IMR-90 (cell line): ENCODE results near the gene TEDC2. TPM values are rescaled to one million over a fixed set of nuclear protein-coding genes. Genes with fewer than 3 reads are reported as not detected.

Experiments
- ATAC-seq: fragments of 200-7000 bp; cut with Tn5 transposase; 2 replicates; pipeline ENCODE4 v1.9.1; 2020; ENCODE audit warnings: low read depth, mild to moderate bottlenecking, moderate library complexity
- BruUV-seq: library from RNA; stranded (reverse); fragments of 400-500 nt; replicated peaks from 2 replicates; lab custom pipeline; 2021; lab: Mats Ljungman, UMichigan
- CTCF ChIA-PET: fragments of 300-600 bp; formaldehyde crosslinking; extraction: SDS; loops from one replicate; lab custom pipeline; 2021; ENCODE audit warnings: antibody characterized with exemption; lab: Yijun Ruan, JAX
- POLR2A ChIA-PET: fragments of 300-600 bp; sonication (Branson Sonifier 250); formaldehyde crosslinking; loops from one replicate; lab custom pipeline; 2022; ENCODE audit warnings: antibody characterized with exemption; ENCODE audit not compliant: unreplicated experiment; lab: Charles Lee
- DNase-seq: peaks from one replicate; pipeline ENCODE4 v3.0.0; 2013
- H2AFZ ChIP-seq: replicated peaks from 2 replicates; pipeline ENCODE3; 2013; ENCODE audit warnings: low read length, mild to moderate bottlenecking; ENCODE audit not compliant: poor library complexity
- H2AK5ac ChIP-seq: 2 replicates; pipeline ENCODE4 v1.6.1; 2013; ENCODE audit warnings: low read depth, low read length, inconsistent platforms
- H2AK9ac ChIP-seq: replicated peaks from 2 replicates; pipeline ENCODE3; 2013; ENCODE audit warnings: mild to moderate bottlenecking, low read depth, low read length, moderate library complexity; ENCODE audit not compliant: poor library complexity
- H2BK120ac ChIP-seq: 2 replicates; pipeline ENCODE4 v1.6.1; 2013; ENCODE audit warnings: low read depth, low read length, inconsistent platforms
- H2BK15ac ChIP-seq: 3 replicates; pipeline ENCODE4 v1.6.1; 2013; ENCODE audit warnings: low read depth, low read length, inconsistent platforms
- H2BK20ac ChIP-seq: 2 replicates; pipeline ENCODE4 v1.6.1; 2013; ENCODE audit warnings: low read depth, mild to moderate bottlenecking, inconsistent platforms, low read length, moderate library complexity
- H2BK5ac ChIP-seq: 2 replicates; pipeline ENCODE4 v1.6.1; 2013; ENCODE audit warnings: mild to moderate bottlenecking, low read depth, low read length, inconsistent platforms; ENCODE audit not compliant: poor library complexity, severe bottlenecking
- H3K14ac ChIP-seq: replicated peaks from 2 replicates; pipeline ENCODE4 v1.6.1; 2013; ENCODE audit warnings: low read depth, low read length, inconsistent platforms
- H3K18ac ChIP-seq: 2 replicates; pipeline ENCODE4 v1.6.1; 2013; ENCODE audit warnings: low read depth, low read length, control low read depth
- H3K23ac ChIP-seq: 2 replicates; pipeline ENCODE4 v1.6.1; 2013; ENCODE audit warnings: low read depth, low read length, inconsistent platforms
- H3K27ac ChIP-seq: 2 replicates; pipeline ENCODE4 v1.5.1; 2013; ENCODE audit warnings: mild to moderate bottlenecking, control low read depth, low read length; ENCODE audit not compliant: insufficient read depth
- H3K27me3 ChIP-seq: 2 replicates; pipeline ENCODE4 v1.6.1; 2013; ENCODE audit warnings: low read length; ENCODE audit not compliant: control insufficient read depth, insufficient read depth
- H3K36me3 ChIP-seq: 2 replicates; pipeline ENCODE4 v1.6.1; 2013; ENCODE audit warnings: low read length, mixed read lengths; ENCODE audit not compliant: control insufficient read depth, insufficient read depth
- H3K4ac ChIP-seq: 2 replicates; pipeline ENCODE4 v1.6.1; 2013; ENCODE audit warnings: low read depth, low read length, inconsistent platforms
- H3K4me1 ChIP-seq: 2 replicates; pipeline ENCODE4 v1.6.1; 2013; ENCODE audit warnings: low read length, mixed read lengths; ENCODE audit not compliant: control insufficient read depth, insufficient read depth
- H3K4me2 ChIP-seq: 2 replicates; pipeline ENCODE4 v1.6.1; 2013; ENCODE audit warnings: low read depth, mild to moderate bottlenecking, control low read depth, low read length, moderate library complexity
- H3K4me3 ChIP-seq: 2 replicates; pipeline ENCODE4 v1.5.1; 2013; ENCODE audit warnings: low read depth, mild to moderate bottlenecking, control low read depth, low read length, moderate library complexity; ENCODE audit not compliant: insufficient read depth
- H3K56ac ChIP-seq: 2 replicates; pipeline ENCODE4 v1.6.1; 2013; ENCODE audit warnings: low read length, inconsistent platforms; ENCODE audit not compliant: insufficient read depth; ENCODE audit errors: extremely low read depth
- H3K79me1 ChIP-seq, 2 experiments: 2 replicates each; pipeline ENCODE4 v1.6.1; 2013; ENCODE audit warnings: low read length in 2 of 2, inconsistent platforms in 1 of 2, low read depth in 1 of 2
- H3K9ac ChIP-seq: 2 replicates; pipeline ENCODE4 v1.6.1; 2013; ENCODE audit warnings: low read depth, low read length, control low read depth
- H3K9me1 ChIP-seq: 2 replicates; pipeline ENCODE4 v1.6.1; 2013; ENCODE audit warnings: low read length, inconsistent platforms; ENCODE audit not compliant: insufficient read depth
- H3K9me3 ChIP-seq: 2 replicates; pipeline ENCODE4 v1.6.1; 2013; ENCODE audit warnings: low read length; ENCODE audit not compliant: control insufficient read depth, insufficient read depth
- H4K20me1 ChIP-seq: 2 replicates; pipeline ENCODE4 v1.6.1; 2013; ENCODE audit warnings: low read length, inconsistent platforms; ENCODE audit not compliant: insufficient read depth
- H4K5ac ChIP-seq: 2 replicates; pipeline ENCODE4 v1.6.1; 2013; ENCODE audit warnings: mild to moderate bottlenecking, low read depth, low read length, control low read depth
- H4K8ac ChIP-seq, 2 experiments: 2 replicates each; pipeline ENCODE4 v1.6.1; 2013; ENCODE audit warnings: low read depth in 2 of 2, low read length in 2 of 2, control low read depth in 1 of 2, inconsistent platforms in 1 of 2
- H4K91ac ChIP-seq: 2 replicates; pipeline ENCODE4 v1.6.1; 2013; ENCODE audit warnings: low read depth, low read length, inconsistent platforms; ENCODE audit not compliant: insufficient read depth
- BHLHE40 ChIP-seq: fragments of 150-350 bp; IDR thresholded peaks from 2 replicates; pipeline ENCODE4 v1.6.1; 2016; ENCODE audit warnings: mild to moderate bottlenecking, low read depth, low read length
- CEBPB ChIP-seq: IDR thresholded peaks from 2 replicates; pipeline ENCODE4 v1.6.1; 2012; ENCODE audit warnings: low read depth, low read length, improper control_type of control experiment
- CHD1 ChIP-seq: IDR thresholded peaks from 2 replicates; pipeline ENCODE4 v1.6.1; 2012; ENCODE audit warnings: low read depth, low read length, improper control_type of control experiment
- FOS ChIP-seq: fragments of 150-350 bp; IDR thresholded peaks from 2 replicates; pipeline ENCODE4 v1.6.1; 2016; ENCODE audit warnings: low read depth, low read length
- MAFK ChIP-seq: IDR thresholded peaks from 2 replicates; pipeline ENCODE4 v1.6.1; 2012; ENCODE audit warnings: low read depth, low read length, improper control_type of control experiment
- MAZ ChIP-seq: IDR thresholded peaks from 2 replicates; pipeline ENCODE4 v1.6.1; 2012; ENCODE audit warnings: low read depth, mild to moderate bottlenecking, low read length, improper control_type of control experiment, moderate library complexity, borderline replicate concordance
- NFE2L2 ChIP-seq: fragments of 150-350 bp; IDR thresholded peaks from 2 replicates; pipeline ENCODE4 v1.6.1; 2016; ENCODE audit warnings: low read depth, mild to moderate bottlenecking, low read length
- RAD21 ChIP-seq: IDR thresholded peaks from 2 replicates; pipeline ENCODE4 v1.6.1; 2012; ENCODE audit warnings: low read length, improper control_type of control experiment
- RCOR1 ChIP-seq: IDR thresholded peaks from 2 replicates; pipeline ENCODE4 v1.6.1; 2012; ENCODE audit warnings: mild to moderate bottlenecking, low read length, improper control_type of control experiment; ENCODE audit not compliant: insufficient replicate concordance
- RFX5 ChIP-seq: IDR thresholded peaks from 2 replicates; pipeline ENCODE4 v1.8.0; 2012; ENCODE audit warnings: low read depth, mild to moderate bottlenecking, low read length, moderate library complexity
- SMC3 ChIP-seq: fragments of 150-350 bp; IDR thresholded peaks from 2 replicates; pipeline ENCODE4 v1.6.1; 2016; ENCODE audit warnings: low read depth, mild to moderate bottlenecking, antibody characterized with exemption, low read length, moderate library complexity
- WGBS, 2 experiments: methylation state at CpG; one replicate each; pipeline versions ENCODE4 v1.1.5 to v1.1.7; 2013; ENCODE audit warnings: missing lambda C conversion rate in 2 of 2; ENCODE audit not compliant: insufficient read length in 1 of 2; ENCODE audit errors: extremely low coverage in 2 of 2; 5-methylcytosine and 5-hydroxymethylcytosine counted together
- dilution Hi-C: fragments of 300-500 bp; cut with HindIII; formaldehyde crosslinking; loops from one replicate; pipeline ENCODE4 v1.14.3; 2018; ENCODE audit warnings: low sequenced_read_pairs; ENCODE audit not compliant: unreplicated experiment
- in situ Hi-C: fragments of 300-500 bp; cut with MboI; formaldehyde crosslinking; loops from 3 replicates; pipeline ENCODE4 v1.14.3; 2019; ENCODE audit warnings: low sequenced_read_pairs, inconsistent platforms, mixed read lengths
- intact Hi-C: fragments of 100-400 bp; cut with micrococcal nuclease; formaldehyde crosslinking; loops from 2 replicates; pipeline ENCODE4 v1.10.0; 2022
- polyA plus RNA-seq, 3 experiments: library from polyadenylated mRNA; depleted of rRNA; stranded (reverse); fragments of >200 nt; gene quantifications; 2 replicates each; pipeline ENCODE4 v1.2.3, GENCODE V29; 2012; ENCODE audit warnings: low replicate concordance in 1 of 3
- total RNA-seq: library from RNA; depleted of rRNA; stranded (reverse); fragments of >200 nt; gene quantifications from 2 replicates; pipeline ENCODE4 v1.2.3, GENCODE V29; 2012
- TF ChIP-seq, protein P1 (sequence below): fragments of 150-350 bp; IDR thresholded peaks from 2 replicates; pipeline ENCODE4 v1.6.1; 2017; ENCODE audit warnings: mild to moderate bottlenecking, antibody characterized with exemption, low read length, low read depth
- TF ChIP-seq, protein P2 (sequence below): conservative IDR thresholded peaks from 2 replicates; pipeline ENCODE4 v1.5.1; 2012; ENCODE audit warnings: mild to moderate bottlenecking, low read depth, low read length, improper control_type of control experiment

The TEDC2 gene
- total and polyA plus RNA-seq, 2 of the 4 experiments (the other 2 are of a cell fraction) = 3.6 to 7.3 TPM

DNA sequence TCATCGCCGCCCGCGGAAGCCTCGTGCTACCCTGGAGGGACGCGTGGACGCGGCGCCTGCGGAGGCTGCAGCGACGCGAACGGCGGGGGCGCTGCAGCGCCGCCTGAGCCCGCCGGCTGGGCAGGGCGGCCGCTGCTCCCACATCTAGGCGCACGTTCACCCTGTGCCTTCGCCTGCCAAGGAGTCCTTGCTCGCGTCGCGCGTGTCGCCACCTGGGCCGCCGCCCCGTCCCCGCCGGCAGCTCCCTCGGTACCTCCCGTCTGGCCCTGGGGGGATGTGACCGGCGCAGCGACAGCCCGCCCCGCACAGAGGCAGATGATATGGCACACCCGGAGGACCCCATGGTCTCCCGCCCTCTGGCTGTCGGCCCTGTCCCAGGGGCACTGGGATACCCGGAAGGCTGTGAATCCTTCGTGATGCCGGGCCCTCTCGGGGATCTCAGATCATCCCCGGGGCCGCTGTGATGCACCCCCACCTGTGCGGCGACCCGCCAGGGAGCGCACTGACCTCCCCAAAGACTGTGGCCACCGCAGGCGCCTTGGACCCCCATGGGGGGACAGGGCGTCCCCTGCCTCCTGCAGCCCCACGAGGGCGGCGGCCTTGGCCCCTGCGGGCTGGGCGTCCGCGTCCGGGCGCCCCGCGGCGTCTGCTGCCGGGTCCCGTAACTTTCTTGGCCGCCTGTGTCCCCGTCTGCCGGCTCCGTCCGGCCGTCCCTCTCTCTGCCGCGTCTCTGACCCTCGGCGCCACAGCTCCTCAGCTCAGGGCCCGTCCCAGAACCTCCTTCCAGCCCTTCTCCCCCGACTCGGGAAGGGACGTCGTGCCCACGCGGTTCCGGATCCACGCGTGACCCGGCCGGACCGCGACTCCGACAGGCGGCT, 14.3 kb downstream of the TEDC2 start:
- peak overlapping the region; percentile 71; the same call in 1 of the 2 replicates for H4K5ac ChIP-seq
- H3K79me1 ChIP-seq = peaks cover 10 to 57% of the 10 kb centered on the region in 2 experiments; a peak in 3 of 4 replicates
- H3K18ac ChIP-seq = peak overlapping the region; percentile 24; the same call in 1 of the 2 replicates
- no peaks in the 10 kb centered on the region for H3K36me3 ChIP-seq
- H3K4me2 ChIP-seq = peak overlapping the region; percentile 97
- BruUV-seq = no TSS peak
- DNase-seq (peak; percentile 27), ATAC-seq (peak; percentile 60)
- no peak overlapping the region for H2BK15ac ChIP-seq
- peak overlapping the region; percentile 79 for H4K91ac ChIP-seq
- H3K9ac ChIP-seq = peak overlapping the region; percentile 89
- peaks cover 28% of the 10 kb centered on the region for H4K20me1 ChIP-seq
- peaks cover 3% of the 10 kb centered on the region; the same call in 1 of the 2 replicates for H3K9me1 ChIP-seq
- H2BK20ac ChIP-seq = no peak overlapping the region
- H3K14ac ChIP-seq = peak overlapping the region; percentile 48
- peak overlapping the region; percentile 87 for H2AK5ac ChIP-seq
- peak overlapping the region; percentile 90 for H2AFZ ChIP-seq
- 0 out of 2 replicates have a peak overlapping the region, but pooled peaks have one; percentile 12 for H3K56ac ChIP-seq
- 0% methylated on average over 48 of the region's 100 CpGs; no CpG with 5 or more reads in 1 of the 2 experiments for WGBS, 2 experiments
- peak overlapping the region; percentile 95 for H2AK9ac ChIP-seq
- H2BK120ac ChIP-seq = no peak overlapping the region
- H3K4ac ChIP-seq = peak overlapping the region; percentile 90
- intact Hi-C loops = loop anchor here (1.0 kb wide), 1 partner anchor 27 kb away; no protein-coding TSS in a partner anchor
- H2BK5ac ChIP-seq = peak overlapping the region; percentile 88
- H3K27ac ChIP-seq = peak overlapping the region; percentile 92
- H3K27me3 ChIP-seq = no peaks in the 10 kb centered on the region; the same call in 1 of the 2 replicates
- H3K4me1 ChIP-seq = peaks cover 15% of the 10 kb centered on the region
- dilution Hi-C loops = no loop called here
- ChIA-PET POLR2A (interaction anchor here (0.6 kb wide), 1 partner anchor 210 kb away, joined by 7 read pairs; no protein-coding TSS in a partner anchor), CTCF (interaction anchor here (0.6 kb wide), 1 partner anchor 7 kb away, joined by 3 read pairs; no protein-coding TSS in a partner anchor)
- in situ Hi-C loops = no loop called here
- peak overlapping the region; percentile 67 to 82 for H4K8ac ChIP-seq
- H3K23ac ChIP-seq = peak overlapping the region; percentile 59; the same call in 1 of the 2 replicates
- H3K9me3 ChIP-seq = no peaks in the 10 kb centered on the region
- peak overlapping the region; percentile 92 for H3K4me3 ChIP-seq
- TF ChIP-seq SMC3 (no peak), RCOR1 (no peak), MAFK (no peak), MAZ (no peak), BHLHE40 (peak; percentile 33; the same call in 1 of the 2 replicates), RAD21 (peak; percentile 40), CHD1 (no peak), FOS (no peak), NFE2L2 (no peak), CEBPB (no peak), RFX5 (no peak)
- TF ChIP-seq, protein P1, sequence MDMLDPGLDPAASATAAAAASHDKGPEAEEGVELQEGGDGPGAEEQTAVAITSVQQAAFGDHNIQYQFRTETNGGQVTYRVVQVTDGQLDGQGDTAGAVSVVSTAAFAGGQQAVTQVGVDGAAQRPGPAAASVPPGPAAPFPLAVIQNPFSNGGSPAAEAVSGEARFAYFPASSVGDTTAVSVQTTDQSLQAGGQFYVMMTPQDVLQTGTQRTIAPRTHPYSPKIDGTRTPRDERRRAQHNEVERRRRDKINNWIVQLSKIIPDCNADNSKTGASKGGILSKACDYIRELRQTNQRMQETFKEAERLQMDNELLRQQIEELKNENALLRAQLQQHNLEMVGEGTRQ = no peak
- TF ChIP-seq, protein P2, sequence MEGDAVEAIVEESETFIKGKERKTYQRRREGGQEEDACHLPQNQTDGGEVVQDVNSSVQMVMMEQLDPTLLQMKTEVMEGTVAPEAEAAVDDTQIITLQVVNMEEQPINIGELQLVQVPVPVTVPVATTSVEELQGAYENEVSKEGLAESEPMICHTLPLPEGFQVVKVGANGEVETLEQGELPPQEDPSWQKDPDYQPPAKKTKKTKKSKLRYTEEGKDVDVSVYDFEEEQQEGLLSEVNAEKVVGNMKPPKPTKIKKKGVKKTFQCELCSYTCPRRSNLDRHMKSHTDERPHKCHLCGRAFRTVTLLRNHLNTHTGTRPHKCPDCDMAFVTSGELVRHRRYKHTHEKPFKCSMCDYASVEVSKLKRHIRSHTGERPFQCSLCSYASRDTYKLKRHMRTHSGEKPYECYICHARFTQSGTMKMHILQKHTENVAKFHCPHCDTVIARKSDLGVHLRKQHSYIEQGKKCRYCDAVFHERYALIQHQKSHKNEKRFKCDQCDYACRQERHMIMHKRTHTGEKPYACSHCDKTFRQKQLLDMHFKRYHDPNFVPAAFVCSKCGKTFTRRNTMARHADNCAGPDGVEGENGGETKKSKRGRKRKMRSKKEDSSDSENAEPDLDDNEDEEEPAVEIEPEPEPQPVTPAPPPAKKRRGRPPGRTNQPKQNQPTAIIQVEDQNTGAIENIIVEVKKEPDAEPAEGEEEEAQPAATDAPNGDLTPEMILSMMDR = peak; percentile 56
